ENCODE measurements around the gene LDLRAD4.

Gene LDLRAD4

GRCh38 chr18:13252686-13253410, 34.3 kb downstream of the LDLRAD4 start:
- Histone ChIP-seq H3K27me3 (ENCODE audit: insufficient read depth, low read depth, severe bottlenecking) (no peaks in the 10 kb centered on the region), H3K4me3 (ENCODE audit: low read depth, low read length) (no peak overlapping the region), H3K27ac (no peak overlapping the region), H3K9me3 (ENCODE audit: severe bottlenecking) (no peaks in the 10 kb centered on the region), H3K36me3 (no peaks in the 10 kb centered on the region)
- TF ChIP-seq, protein P1, sequence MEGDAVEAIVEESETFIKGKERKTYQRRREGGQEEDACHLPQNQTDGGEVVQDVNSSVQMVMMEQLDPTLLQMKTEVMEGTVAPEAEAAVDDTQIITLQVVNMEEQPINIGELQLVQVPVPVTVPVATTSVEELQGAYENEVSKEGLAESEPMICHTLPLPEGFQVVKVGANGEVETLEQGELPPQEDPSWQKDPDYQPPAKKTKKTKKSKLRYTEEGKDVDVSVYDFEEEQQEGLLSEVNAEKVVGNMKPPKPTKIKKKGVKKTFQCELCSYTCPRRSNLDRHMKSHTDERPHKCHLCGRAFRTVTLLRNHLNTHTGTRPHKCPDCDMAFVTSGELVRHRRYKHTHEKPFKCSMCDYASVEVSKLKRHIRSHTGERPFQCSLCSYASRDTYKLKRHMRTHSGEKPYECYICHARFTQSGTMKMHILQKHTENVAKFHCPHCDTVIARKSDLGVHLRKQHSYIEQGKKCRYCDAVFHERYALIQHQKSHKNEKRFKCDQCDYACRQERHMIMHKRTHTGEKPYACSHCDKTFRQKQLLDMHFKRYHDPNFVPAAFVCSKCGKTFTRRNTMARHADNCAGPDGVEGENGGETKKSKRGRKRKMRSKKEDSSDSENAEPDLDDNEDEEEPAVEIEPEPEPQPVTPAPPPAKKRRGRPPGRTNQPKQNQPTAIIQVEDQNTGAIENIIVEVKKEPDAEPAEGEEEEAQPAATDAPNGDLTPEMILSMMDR (IDR thresholded peaks at IDR 0.05; ENCODE audit: low read depth, low read length), result no peak
- no peak for DNase-seq

DNA sequence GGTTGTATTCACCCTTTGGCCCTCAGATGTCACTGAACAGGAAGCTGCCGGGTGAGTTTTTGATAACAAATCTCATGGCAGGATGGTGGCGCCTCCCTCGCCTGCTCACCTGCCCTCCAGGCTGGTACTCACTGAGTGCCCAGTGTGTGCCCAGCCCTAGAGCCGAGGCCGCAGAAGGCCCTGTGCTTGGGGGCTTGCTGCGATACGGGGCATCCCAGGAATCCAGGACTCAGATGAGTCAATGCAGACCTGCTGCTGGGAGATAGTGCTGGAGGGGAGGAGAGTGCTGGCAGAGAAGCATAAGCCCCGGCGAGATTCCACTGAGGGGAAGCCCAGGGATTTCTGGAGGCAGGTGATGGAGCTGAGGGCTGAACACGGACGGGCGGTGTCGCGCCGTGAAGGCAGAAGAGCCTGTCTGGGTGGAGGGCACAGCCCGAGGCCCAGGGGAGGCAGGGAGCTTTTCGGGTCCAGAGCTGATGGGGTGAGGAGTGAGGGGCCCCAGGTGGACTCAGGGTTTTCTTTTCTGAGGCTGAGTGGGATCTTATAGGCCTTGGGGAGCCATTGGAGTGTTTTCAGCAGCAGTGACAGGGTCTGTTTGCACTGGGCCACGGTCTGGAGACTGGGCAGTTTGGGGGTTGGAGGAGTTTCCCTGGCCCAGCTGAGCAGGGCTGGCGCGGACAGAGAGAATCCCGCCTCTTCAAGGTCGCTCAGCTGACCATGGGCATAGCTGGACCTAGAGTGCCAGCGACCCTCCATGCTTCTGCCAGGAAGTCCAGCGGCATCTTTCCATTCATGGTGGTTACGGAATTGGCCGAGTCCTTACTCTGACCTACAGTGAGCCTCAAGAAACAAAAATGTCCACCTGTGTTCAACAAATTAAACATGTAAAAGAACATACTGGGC, 35.5 kb downstream of the LDLRAD4 start:
- no peaks in the 10 kb centered on the region for H3K27me3 ChIP-seq (ENCODE audit: insufficient read depth, low read depth, severe bottlenecking)
- no peak for DNase-seq
- TF ChIP-seq, protein P1 (IDR thresholded peaks at IDR 0.05; ENCODE audit: low read depth, low read length), result no peak
- H3K36me3 ChIP-seq, result no peaks in the 10 kb centered on the region
- H3K9me3 ChIP-seq (ENCODE audit: severe bottlenecking), result no peaks in the 10 kb centered on the region
- no peak overlapping the region for H3K27ac ChIP-seq
- H3K4me3 ChIP-seq (ENCODE audit: low read depth, low read length), result no peak overlapping the region

DNA sequence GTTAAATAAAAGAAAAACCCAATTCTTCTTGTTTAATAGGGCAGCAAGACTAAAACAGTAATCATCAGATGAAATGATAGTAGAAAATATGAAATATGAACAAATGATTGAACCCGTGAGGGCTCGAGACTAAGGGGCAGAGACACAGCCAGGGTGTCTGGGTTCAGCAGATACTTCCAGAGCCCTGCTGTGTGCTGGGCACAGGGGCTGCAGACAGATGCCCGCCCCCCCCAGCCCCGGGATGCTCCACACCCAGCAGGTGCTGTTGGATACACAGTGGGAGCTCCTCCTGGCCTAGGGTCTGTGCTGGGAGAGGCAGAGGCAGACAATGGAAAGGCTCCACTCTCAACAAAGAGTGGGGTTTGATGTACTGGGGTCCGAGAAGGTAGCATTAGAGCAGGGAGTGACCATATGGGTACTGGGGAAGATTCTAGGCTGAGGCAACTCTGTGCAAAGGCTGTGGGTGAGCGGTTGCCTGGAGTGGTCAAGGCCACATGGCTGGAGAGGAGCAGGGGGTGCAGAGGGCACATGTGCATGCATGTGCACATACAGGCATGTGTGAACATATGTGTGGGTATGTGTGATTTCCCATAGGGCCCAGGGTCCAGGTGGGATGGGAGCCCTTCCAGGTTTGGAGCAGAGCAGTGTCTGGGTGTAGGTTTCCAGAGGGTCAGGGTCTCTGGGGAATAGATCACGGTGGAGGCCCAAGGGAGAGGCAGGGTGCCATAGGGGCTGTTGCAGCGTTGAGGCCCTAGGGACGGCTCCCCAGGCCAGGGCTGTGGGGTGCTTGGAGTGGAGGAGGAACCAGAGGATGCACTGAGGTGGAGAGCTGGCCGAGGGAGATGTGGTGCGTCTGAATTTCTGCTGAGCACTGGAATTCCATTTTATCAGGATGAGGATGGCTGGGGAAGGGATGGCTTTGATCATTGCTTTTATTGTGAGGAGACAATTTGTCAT, 36.7 kb downstream of the LDLRAD4 start:
- Histone ChIP-seq H3K27me3 (ENCODE audit: insufficient read depth, low read depth, severe bottlenecking) (no peaks in the 10 kb centered on the region), H3K4me3 (ENCODE audit: low read depth, low read length) (no peak overlapping the region), H3K36me3 (no peaks in the 10 kb centered on the region), H3K9me3 (ENCODE audit: severe bottlenecking) (no peaks in the 10 kb centered on the region), H3K27ac (no peak overlapping the region)
- TF ChIP-seq, protein P1 (IDR thresholded peaks at IDR 0.05; ENCODE audit: low read depth, low read length), result no peak
- no peak for DNase-seq

- H3K9me3 ChIP-seq (ENCODE audit: severe bottlenecking), result no peaks in the 10 kb centered on the region
- no peak for DNase-seq
- H3K36me3 ChIP-seq, result no peaks in the 10 kb centered on the region
- H3K27me3 ChIP-seq (ENCODE audit: insufficient read depth, low read depth, severe bottlenecking), result no peaks in the 10 kb centered on the region
- TF ChIP-seq, protein P1 (IDR thresholded peaks at IDR 0.05; ENCODE audit: low read depth, low read length), result no peak
- H3K4me3 ChIP-seq (ENCODE audit: low read depth, low read length), result no peak overlapping the region
- H3K27ac ChIP-seq, result no peak overlapping the region
These were observed 38.1 kb downstream of the LDLRAD4 start for GRCh38 chr18:13256444-13257305.

Data from WERI-Rb-1 (cell line).